ENCODE results near the gene KNCN.

Gene KNCN

DNA sequence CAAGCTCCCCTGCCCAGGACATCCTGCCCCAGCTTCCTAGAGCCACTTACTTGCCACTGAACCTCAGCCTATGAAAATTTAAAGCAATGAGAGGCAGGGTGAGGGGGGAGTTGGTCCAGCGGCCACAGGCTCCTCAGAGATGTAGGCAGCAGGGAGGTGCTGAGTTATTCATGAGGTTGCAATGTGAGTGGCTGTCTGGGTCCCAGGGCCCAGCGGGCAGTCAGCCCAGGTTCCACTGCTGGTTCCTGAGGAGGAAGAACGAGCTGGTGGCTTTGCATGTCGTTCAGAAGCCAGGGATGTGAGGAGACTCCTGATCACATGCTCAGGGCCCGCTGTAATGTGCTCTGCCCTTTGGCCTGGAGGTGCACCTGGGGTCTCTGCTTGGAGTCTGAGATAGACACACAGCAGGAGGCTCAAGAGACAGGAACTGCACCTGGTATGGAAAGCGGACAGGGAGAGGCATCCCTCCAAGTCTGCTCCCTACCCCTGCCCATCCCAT is at the start of gene KNCN:
TSS of gene KNCN (minus strand) at position 51 of the 499 bp plus-strand sequence. CDS start 432 bp downstream, outside the sequence.
- DNase-seq (no peak), ATAC-seq (no peak)
- Mint-ChIP-seq H3K4me1 (peaks cover 13% of the 10 kb centered on the region), H3K27me3 (peaks cover 25% of the 10 kb centered on the region), H3K27ac (peak within 1 kb of the TSS; percentile 26 to 56), H3K9me3 (no peaks in the 10 kb centered on the region), H3K4me3 (no peak within 1 kb of the TSS)

- peaks cover 56% of the 10 kb centered on the region for H3K4me1 Mint-ChIP-seq
- DNase-seq = no peak
- no peaks in the 10 kb centered on the region for H3K27me3 Mint-ChIP-seq
- no peak for ATAC-seq
- H3K4me3 Mint-ChIP-seq = no peak overlapping the region
- H3K27ac Mint-ChIP-seq = no peak overlapping the region
- no peaks in the 10 kb centered on the region for H3K9me3 Mint-ChIP-seq
Observed at GRCh38 chr1:46599059-46599970, 47.9 kb upstream of the KNCN start.

GRCh38 chr1:46596846-46597245 is 45.4 kb upstream of the KNCN start:
- Mint-ChIP-seq H3K27me3 (no peaks in the 10 kb centered on the region), H3K4me1 (peaks cover 39% of the 10 kb centered on the region), H3K9me3 (no peaks in the 10 kb centered on the region), H3K4me3 (no peak overlapping the region), H3K27ac (no peak overlapping the region)
- no peak for ATAC-seq
- DNase-seq = no peak

DNA sequence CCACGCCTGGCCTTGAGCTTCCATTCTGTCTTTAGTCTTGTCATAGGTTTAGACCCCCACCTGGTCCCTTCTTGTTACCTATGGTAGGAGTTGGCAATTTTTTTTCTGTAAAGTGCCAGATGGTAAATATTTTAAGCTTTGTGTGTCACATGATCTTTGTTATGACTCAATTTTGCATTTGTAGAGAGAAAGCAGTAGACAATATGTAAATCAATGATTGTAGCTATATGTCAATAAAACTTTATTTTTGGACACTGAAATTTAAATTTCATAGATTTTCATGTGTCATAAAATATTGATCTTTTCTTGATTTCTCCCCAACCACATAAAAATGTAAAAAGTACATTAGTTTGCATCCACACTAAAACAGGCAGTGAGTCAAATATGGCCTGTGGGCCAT is 44.6 kb upstream of the KNCN start:
- H3K27ac Mint-ChIP-seq = no peak overlapping the region
- ATAC-seq (no peak), DNase-seq (no peak)
- H3K9me3 Mint-ChIP-seq = no peaks in the 10 kb centered on the region
- H3K27me3 Mint-ChIP-seq = no peaks in the 10 kb centered on the region
- peaks cover 41% of the 10 kb centered on the region for H3K4me1 Mint-ChIP-seq
- H3K4me3 Mint-ChIP-seq = no peak overlapping the region

DNA sequence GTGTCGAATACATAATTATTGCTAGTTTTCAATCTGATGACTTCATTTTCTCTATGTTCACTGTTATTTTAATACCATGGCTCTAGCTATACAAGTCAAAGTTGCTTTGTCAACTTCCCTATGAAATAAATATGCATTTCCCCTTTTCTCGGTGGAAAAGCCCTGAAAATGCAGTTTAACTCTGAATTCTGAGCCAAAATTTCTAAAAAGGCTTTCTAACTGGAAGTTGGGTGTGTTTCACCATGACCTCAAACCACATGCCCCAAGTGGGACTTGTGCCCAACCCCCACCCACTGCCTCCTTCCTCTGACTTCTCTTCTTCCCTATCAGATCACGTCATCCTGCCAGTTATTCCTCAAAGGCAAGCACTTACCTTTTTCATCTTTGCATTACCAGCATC is 43.7 kb upstream of the KNCN start:
- DNase-seq = no peak
- peaks cover 37% of the 10 kb centered on the region for H3K4me1 Mint-ChIP-seq
- ATAC-seq = no peak
- no peaks in the 10 kb centered on the region for H3K9me3 Mint-ChIP-seq
- no peaks in the 10 kb centered on the region for H3K27me3 Mint-ChIP-seq
- peak overlapping the region in 1 of 2 donors; percentile 3 for H3K4me3 Mint-ChIP-seq
- no peak overlapping the region for H3K27ac Mint-ChIP-seq

DNA sequence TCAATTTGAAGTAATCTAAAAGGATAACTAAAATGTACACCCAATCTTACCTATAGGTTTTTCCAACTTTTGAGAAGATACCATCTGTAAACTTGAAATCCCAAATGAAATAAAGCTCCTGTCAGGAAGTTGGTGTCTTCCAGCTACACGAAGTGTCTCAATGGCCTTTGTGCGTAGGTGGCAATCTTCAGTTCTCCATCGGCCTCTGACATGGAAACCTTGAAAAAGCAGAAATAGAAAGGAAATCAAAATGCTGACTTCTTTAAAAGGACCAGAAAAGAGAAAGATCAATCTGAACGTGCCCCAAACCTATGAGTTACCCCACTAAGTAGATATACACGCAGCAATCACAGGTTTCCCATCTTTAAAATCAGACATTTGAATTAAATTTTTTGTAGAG is 42.6 kb upstream of the KNCN start:
- Mint-ChIP-seq H3K4me1 (peaks cover 26% of the 10 kb centered on the region), H3K4me3 (no peak overlapping the region), H3K27me3 (no peaks in the 10 kb centered on the region), H3K27ac (no peak overlapping the region), H3K9me3 (no peaks in the 10 kb centered on the region)
- DNase-seq (no peak), ATAC-seq (no peak)

- peak overlapping the region in 1 of 2 donors; percentile 2 for H3K27ac Mint-ChIP-seq
- no peaks in the 10 kb centered on the region for H3K27me3 Mint-ChIP-seq
- no peaks in the 10 kb centered on the region for H3K9me3 Mint-ChIP-seq
- no peak overlapping the region for H3K4me3 Mint-ChIP-seq
- ATAC-seq = no peak
- DNase-seq = no peak
- peaks cover 24% of the 10 kb centered on the region for H3K4me1 Mint-ChIP-seq
Observed at GRCh38 chr1:46592823-46593222, 41.4 kb upstream of the KNCN start.

DNA sequence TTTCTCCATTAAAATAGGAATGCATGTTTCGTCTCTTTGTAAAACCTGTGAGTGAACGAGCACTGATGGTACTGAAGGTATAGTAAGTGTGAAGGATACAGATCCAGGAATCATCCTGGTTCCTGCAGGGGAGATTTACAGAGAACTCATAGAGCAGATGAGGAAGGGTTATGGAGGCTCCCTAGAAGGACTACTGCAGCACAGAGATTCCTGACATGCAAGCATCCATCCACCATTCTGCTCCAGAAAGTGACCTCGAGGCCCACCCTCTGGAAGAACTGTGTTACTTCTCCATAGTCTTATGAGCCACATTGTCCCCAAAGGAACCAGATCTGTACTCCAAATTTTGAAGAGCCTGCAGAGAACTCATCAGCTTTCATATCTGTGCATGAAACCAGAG is 38.1 kb upstream of the KNCN start:
- DNase-seq (no peak), ATAC-seq (no peak)
- Mint-ChIP-seq H3K4me3 (no peak overlapping the region), H3K27ac (no peak overlapping the region), H3K27me3 (no peaks in the 10 kb centered on the region), H3K4me1 (peaks cover 11% of the 10 kb centered on the region), H3K9me3 (no peaks in the 10 kb centered on the region)

DNA sequence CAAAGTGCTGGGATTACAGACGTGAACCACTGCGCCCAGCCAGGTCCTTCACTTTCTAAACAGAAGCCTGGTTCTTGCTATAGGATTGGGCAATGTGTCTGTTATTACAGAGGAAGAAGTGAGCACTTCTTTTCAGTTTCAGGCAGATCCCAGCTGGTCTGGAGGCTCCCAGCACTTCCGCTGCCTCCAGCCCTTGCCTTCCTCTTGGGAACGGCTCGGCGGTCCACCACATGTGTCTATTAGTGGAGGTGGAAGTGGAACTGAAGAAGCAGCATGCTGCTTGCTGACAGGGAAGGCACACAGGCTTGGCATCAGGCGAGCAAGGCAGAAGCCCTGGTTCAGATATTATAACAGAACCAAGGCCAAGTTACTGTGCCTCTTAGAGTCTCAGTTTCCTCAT is 35.6 kb upstream of the KNCN start:
- Mint-ChIP-seq H3K4me3 (no peak overlapping the region), H3K4me1 (peaks cover 28% of the 10 kb centered on the region), H3K27me3 (no peaks in the 10 kb centered on the region), H3K27ac (no peak overlapping the region), H3K9me3 (no peaks in the 10 kb centered on the region)
- ATAC-seq (no peak), DNase-seq (no peak)

DNA sequence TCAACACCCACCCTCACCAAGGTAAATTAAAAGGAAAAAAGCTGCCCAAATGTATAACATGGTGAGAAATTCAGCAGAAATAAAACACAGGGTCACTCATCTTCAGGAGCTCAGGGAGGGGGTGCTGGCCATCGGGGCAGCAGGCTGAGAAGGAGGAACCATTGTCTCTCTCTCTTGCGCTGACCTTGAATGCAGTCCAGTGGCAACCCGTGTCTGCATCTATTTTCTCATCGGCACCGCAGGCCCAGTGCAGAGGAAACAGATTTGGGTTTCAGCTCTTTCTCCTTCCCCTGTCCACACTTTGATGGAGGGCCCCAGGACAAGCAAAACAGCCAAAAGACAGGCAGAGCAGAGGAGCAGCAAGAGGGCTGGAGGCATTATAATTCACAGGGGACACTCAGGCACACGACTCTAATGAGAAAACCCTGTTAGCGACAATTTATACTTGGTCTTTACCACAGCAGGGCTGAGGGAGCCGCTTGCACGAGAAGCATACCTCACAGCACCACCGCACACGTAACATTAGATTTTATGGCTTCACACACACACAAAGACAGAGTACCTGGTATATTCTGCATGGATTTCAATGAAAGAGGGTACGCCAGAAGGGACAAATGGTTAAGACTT is 34.0 kb upstream of the KNCN start:
- DNase-seq (no peak), ATAC-seq (no peak)
- H3K9me3 Mint-ChIP-seq = peaks cover 0 to 4% of the 10 kb centered on the region in 2 donors
- no peak overlapping the region for H3K27ac Mint-ChIP-seq
- no peak overlapping the region for H3K4me3 Mint-ChIP-seq
- H3K4me1 Mint-ChIP-seq = peaks cover 34% of the 10 kb centered on the region
- H3K27me3 Mint-ChIP-seq = no peaks in the 10 kb centered on the region

DNA sequence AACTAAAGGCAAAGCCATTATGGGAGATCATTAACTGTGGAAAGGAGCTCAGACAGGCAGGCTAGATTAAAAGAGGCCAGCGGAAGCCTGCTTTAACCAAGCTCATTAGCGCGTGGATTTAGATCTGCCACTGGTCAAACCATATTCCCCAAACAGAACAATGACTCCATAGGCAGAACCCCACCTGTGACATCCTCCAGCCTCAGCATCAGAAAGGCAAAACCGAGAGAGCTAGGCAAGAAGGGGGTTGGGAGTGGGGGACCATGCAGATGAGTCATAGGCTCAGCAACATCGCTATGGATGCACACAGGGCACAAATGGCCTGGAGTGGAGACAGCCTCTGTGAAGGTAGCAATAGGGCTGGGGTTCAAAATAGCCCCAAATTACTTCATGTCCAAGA is 32.0 kb upstream of the KNCN start:
- Mint-ChIP-seq H3K27ac (peak overlapping the region in 1 of 2 donors; percentile 66), H3K4me3 (no peak overlapping the region), H3K9me3 (peaks cover 0 to 4% of the 10 kb centered on the region in 2 donors), H3K27me3 (no peaks in the 10 kb centered on the region), H3K4me1 (peaks cover 36% of the 10 kb centered on the region)
- ATAC-seq (no peak), DNase-seq (no peak)

DNA sequence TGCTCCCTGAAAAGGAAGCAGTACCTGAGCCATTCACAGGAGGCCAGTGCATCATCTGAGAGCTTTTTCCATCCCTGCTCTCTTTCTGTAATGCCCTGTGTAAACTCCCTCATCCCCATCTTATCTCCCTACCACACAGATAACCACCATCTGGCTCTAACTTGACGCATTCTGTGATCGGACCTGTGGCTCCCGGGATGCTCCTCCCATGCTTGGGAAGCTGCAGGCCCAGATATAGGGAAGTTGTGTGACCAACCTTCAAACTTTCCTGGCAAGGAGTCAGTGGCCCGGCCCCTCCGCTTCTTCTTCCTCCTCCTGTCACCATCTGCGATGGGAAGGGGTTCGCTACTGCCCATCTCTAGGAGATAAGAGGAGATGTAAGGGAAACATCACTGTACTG is 31.5 kb upstream of the KNCN start:
- H3K4me3 Mint-ChIP-seq = no peak overlapping the region
- peaks cover 0 to 4% of the 10 kb centered on the region in 2 donors for H3K9me3 Mint-ChIP-seq
- peak overlapping the region; percentile 15 to 66 for H3K27ac Mint-ChIP-seq
- DNase-seq = no peak
- peaks cover 36% of the 10 kb centered on the region for H3K4me1 Mint-ChIP-seq
- ATAC-seq = no peak
- H3K27me3 Mint-ChIP-seq = no peaks in the 10 kb centered on the region

- Mint-ChIP-seq H3K4me1 (peaks cover 36% of the 10 kb centered on the region), H3K27me3 (no peaks in the 10 kb centered on the region), H3K4me3 (peak overlapping the region; percentile 68 to 80), H3K9me3 (peaks cover 0 to 4% of the 10 kb centered on the region in 2 donors), H3K27ac (peak overlapping the region; percentile 28 to 98)
- DNase-seq = peak; percentile 34 to 60
- peak; percentile 98 for ATAC-seq
Observed at GRCh38 chr1:46581681-46582455, 30.4 kb upstream of the KNCN start.

DNA sequence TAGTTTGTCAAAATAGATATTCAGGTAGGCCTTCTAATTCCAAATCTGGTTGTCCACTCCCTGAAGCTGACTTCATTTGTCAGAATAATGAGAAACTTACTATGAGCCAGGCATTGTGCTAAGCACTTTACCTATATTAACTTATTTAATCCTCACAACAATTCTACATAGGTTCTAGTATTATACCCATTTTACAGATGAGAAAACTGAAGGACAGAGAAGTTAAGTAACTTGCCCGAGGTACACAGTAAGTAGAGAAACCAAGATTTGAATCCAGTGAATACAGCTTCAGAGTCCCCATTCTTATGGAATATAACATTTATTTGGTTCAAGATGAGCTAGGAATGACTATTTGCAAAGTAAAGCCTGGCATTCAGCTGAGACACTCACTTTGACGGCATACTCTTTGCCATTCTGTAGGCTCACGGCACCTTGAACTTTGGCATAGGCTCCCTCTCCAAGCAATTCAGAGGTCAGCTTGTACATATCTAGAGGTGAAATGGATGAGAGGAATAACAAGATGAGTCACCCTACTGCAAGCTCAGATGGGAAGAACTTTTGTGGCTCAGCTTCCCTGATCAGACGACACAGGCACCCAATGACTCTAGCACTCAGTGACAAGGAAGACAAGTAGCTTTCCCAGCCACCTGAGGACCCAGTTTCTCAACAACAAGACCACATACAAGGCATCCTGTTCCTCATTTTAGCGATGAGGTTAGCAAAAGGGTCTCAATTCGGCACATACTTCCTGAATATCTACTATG is 28.9 kb upstream of the KNCN start:
- peak overlapping the region in 1 of 2 donors; percentile 51 for H3K4me3 Mint-ChIP-seq
- no peaks in the 10 kb centered on the region for H3K27me3 Mint-ChIP-seq
- no peak for DNase-seq
- no peak for ATAC-seq
- H3K4me1 Mint-ChIP-seq = peaks cover 36% of the 10 kb centered on the region
- peaks cover 0 to 4% of the 10 kb centered on the region in 2 donors for H3K9me3 Mint-ChIP-seq
- peak overlapping the region; percentile 75 to 80 for H3K27ac Mint-ChIP-seq

GRCh38 chr1:46577671-46578070 is 26.2 kb upstream of the KNCN start:
- Mint-ChIP-seq H3K27ac (no peak overlapping the region), H3K4me1 (peaks cover 23% of the 10 kb centered on the region), H3K27me3 (no peaks in the 10 kb centered on the region), H3K4me3 (no peak overlapping the region), H3K9me3 (peaks cover 0 to 4% of the 10 kb centered on the region in 2 donors)
- DNase-seq (no peak), ATAC-seq (no peak)

Data from stimulated activated naive CD8-positive, alpha-beta T cell treated with anti-CD3 and anti-CD28 coated beads, Interleukin-15, amount 100 ng/mL, for 72 hours (primary cell).